Mesothelial cell of epicardium (in vitro differentiated cells): ENCODE measurements around the gene FUT7. TPM values are rescaled to one million over a fixed set of nuclear protein-coding genes. Genes with fewer than 3 reads are reported as not detected.

Source experiments
- DNase-seq, 2 experiments: peaks; one replicate each; pipeline ENCODE4 v3.0.0; 2021; ENCODE audit warnings: low spot score in 2 of 2; ENCODE audit not compliant: unreplicated experiment in 2 of 2
- H3K27ac Mint-ChIP-seq: 2 replicates; pipeline ENCODE4 v1.8.0; 2021; ENCODE audit warnings: mixed read lengths
- H3K27me3 Mint-ChIP-seq: 2 replicates; pipeline ENCODE4 v1.8.0; 2021; ENCODE audit warnings: low read depth, mixed read lengths
- H3K36me3 Mint-ChIP-seq: 2 replicates; pipeline ENCODE4 v1.8.0; 2021; ENCODE audit warnings: mixed read lengths
- H3K4me1 Mint-ChIP-seq: 2 replicates; pipeline ENCODE4 v1.8.0; 2021; ENCODE audit warnings: mixed read lengths
- H3K4me3 Mint-ChIP-seq: 2 replicates; pipeline ENCODE4 v1.8.0; 2021; ENCODE audit warnings: mild to moderate bottlenecking, moderate library complexity, mixed read lengths
- H3K9me3 Mint-ChIP-seq: 2 replicates; pipeline ENCODE4 v1.8.0; 2021; ENCODE audit warnings: mixed read lengths
- total RNA-seq: library from RNA; stranded (reverse); gene quantifications from 3 replicates; pipeline ENCODE4 v1.2.1, GENCODE V29; 2021
- TF ChIP-seq, protein P1 (sequence below): fragments of 200-600 bp; sonication (generic); IDR thresholded peaks from one replicate; pipeline ENCODE4 v1.5.0; 2021; ENCODE audit warnings: antibody characterized with exemption; ENCODE audit not compliant: unreplicated experiment

The FUT7 gene
- total RNA-seq, 1 donor from 2014 or later = 0.13 TPM

- H3K36me3 Mint-ChIP-seq = no peaks in the 10 kb centered on the region
- peaks cover 14% of the 10 kb centered on the region for H3K4me1 Mint-ChIP-seq
- H3K27me3 Mint-ChIP-seq = peaks cover 14% of the 10 kb centered on the region
- no peak for DNase-seq
- H3K9me3 Mint-ChIP-seq = no peaks in the 10 kb centered on the region
- peak overlapping the region; percentile 44 for H3K4me3 Mint-ChIP-seq
- TF ChIP-seq, protein P1, sequence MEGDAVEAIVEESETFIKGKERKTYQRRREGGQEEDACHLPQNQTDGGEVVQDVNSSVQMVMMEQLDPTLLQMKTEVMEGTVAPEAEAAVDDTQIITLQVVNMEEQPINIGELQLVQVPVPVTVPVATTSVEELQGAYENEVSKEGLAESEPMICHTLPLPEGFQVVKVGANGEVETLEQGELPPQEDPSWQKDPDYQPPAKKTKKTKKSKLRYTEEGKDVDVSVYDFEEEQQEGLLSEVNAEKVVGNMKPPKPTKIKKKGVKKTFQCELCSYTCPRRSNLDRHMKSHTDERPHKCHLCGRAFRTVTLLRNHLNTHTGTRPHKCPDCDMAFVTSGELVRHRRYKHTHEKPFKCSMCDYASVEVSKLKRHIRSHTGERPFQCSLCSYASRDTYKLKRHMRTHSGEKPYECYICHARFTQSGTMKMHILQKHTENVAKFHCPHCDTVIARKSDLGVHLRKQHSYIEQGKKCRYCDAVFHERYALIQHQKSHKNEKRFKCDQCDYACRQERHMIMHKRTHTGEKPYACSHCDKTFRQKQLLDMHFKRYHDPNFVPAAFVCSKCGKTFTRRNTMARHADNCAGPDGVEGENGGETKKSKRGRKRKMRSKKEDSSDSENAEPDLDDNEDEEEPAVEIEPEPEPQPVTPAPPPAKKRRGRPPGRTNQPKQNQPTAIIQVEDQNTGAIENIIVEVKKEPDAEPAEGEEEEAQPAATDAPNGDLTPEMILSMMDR = no peak
- no peak overlapping the region for H3K27ac Mint-ChIP-seq
Measured at GRCh38 chr9:137068539-137069507, 36.9 kb upstream of the FUT7 start.

GRCh38 chr9:137067860-137068538, 36.1 kb upstream of the FUT7 start:
- TF ChIP-seq, protein P1 = peak; percentile 81
- H3K36me3 Mint-ChIP-seq = no peaks in the 10 kb centered on the region
- peaks cover 14% of the 10 kb centered on the region for H3K4me1 Mint-ChIP-seq
- H3K27me3 Mint-ChIP-seq = peaks cover 11% of the 10 kb centered on the region
- H3K4me3 Mint-ChIP-seq = peak overlapping the region; percentile 5
- DNase-seq = peak in 1 of 2 experiments; percentile 86
- H3K9me3 Mint-ChIP-seq = no peaks in the 10 kb centered on the region
- no peak overlapping the region for H3K27ac Mint-ChIP-seq

- no peaks in the 10 kb centered on the region for H3K36me3 Mint-ChIP-seq
- H3K9me3 Mint-ChIP-seq = no peaks in the 10 kb centered on the region
- DNase-seq = no peak
- H3K4me1 Mint-ChIP-seq = peaks cover 13% of the 10 kb centered on the region
- H3K27me3 Mint-ChIP-seq = peaks cover 15% of the 10 kb centered on the region
- no peak overlapping the region for H3K4me3 Mint-ChIP-seq
- no peak overlapping the region for H3K27ac Mint-ChIP-seq
- TF ChIP-seq, protein P1 = no peak
Measured at GRCh38 chr9:137066096-137066861, 34.4 kb upstream of the FUT7 start.

DNA sequence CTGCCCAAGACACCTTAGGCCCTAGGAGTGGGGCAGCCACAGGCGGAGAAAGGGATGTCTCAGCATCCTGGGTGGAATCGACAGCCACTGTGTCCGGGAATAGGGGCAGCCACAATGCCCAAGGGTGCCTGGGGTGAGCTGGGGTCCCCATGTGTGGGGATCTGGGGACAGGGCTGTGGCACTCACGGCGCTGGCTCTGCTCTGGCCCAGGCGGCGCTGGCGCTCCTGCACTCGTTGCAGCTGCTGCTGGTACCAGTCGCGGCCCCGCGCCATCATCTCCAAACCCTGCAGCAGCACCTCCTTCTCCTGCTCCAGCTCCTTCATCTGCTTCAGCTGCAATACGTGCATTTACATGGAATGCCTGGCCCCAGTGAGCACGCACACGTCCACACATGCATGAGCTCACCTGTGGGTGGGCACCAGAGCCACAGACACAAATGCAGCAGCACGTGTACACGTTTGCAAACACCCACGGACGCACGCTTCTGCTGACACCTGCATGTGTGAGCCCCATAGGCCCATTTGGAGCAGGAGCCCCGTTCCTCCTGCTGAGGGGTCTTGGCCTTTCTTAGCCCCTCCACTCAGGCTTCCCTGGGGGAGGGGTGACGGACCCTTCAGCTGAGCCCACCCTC, 33.6 kb upstream of the FUT7 start:
- DNase-seq = no peak
- no peak overlapping the region for H3K27ac Mint-ChIP-seq
- TF ChIP-seq, protein P1 = no peak
- no peak overlapping the region for H3K4me3 Mint-ChIP-seq
- peaks cover 17% of the 10 kb centered on the region for H3K27me3 Mint-ChIP-seq
- peaks cover 5% of the 10 kb centered on the region for H3K4me1 Mint-ChIP-seq
- no peaks in the 10 kb centered on the region for H3K9me3 Mint-ChIP-seq
- H3K36me3 Mint-ChIP-seq = no peaks in the 10 kb centered on the region

DNA sequence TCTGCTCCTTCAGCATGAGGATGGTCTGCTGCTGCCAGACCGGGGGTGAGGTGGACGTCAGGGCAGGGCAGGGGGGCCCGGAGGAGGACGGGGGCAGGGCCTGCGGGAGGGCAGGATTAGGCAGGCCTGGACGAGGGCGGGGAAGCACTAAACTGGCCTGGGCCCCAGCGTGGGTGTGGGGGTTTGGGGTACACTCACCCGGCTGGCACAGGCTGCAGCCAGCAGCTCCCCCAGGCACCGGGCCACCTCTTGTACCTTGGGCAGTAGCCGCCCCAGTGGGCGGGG, 32.9 kb upstream of the FUT7 start:
- no peaks in the 10 kb centered on the region for H3K9me3 Mint-ChIP-seq
- TF ChIP-seq, protein P1 = no peak
- no peaks in the 10 kb centered on the region for H3K36me3 Mint-ChIP-seq
- peaks cover 5% of the 10 kb centered on the region for H3K4me1 Mint-ChIP-seq
- H3K27ac Mint-ChIP-seq = no peak overlapping the region
- H3K4me3 Mint-ChIP-seq = no peak overlapping the region
- DNase-seq = no peak
- H3K27me3 Mint-ChIP-seq = peaks cover 23% of the 10 kb centered on the region
